ENCODE measurements around the gene LAMB3. TPM values are rescaled to one million over a fixed set of nuclear protein-coding genes. Genes with fewer than 3 reads are reported as not detected.

Gene LAMB3
- total RNA-seq, 1 experiment from 2014 or later, result 0.28 TPM

DNA sequence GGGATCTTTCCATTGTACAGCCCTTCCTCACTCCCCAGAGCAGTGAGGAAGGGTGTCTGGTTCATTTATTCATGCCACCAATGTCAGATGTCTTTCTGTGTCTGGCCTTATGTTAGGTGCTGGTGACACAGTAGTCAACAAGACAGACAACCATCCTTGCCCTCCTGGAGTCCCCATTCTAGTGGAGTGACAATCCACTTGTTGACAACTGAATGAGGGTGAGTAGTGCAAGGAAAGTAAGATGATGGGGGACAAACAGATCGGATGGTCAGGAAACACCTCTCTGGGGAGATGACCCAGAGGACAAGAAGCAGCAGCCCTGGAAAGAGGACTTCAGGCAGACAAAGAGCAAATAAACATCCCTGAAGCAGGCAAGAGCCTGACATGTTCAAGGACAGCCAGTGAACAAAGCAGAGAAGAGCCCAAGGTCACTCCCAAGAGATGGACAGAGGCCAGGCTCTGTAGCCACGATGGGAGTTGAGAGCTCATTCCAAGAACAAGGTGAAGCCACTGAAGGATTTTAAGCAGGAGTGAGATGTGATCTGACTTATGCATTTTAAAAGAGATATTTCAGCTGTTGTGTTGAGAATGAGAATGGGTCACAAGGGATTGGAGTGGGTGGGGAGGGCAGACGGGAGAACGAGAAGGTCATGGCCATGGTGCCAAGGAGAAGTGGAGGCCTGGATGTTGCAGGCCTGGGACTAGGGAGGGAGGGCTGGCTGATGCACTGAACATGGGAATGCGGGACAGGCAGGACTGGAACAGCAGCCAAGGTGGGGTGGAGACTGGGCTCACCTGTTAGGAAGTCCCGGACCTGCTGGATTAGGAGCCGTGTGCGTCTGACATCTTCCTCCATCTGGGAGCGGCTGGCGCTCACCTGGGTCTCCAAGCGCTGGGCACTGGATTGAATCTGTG is 30.2 kb downstream of the LAMB3 start:
- Histone ChIP-seq H3K27ac (ENCODE audit: insufficient read length, low read depth, low read length) (no peak overlapping the region), H3K18ac (ENCODE audit: insufficient read length, low read depth, low read length) (no peak overlapping the region), H3K56ac (ENCODE audit: insufficient read length, low read depth, low read length) (no peak overlapping the region), H3K14ac (ENCODE audit: insufficient read depth, low read length) (no peak overlapping the region), H3K9me3 (ENCODE audit: control insufficient read depth, low read depth, low read length) (no peaks in the 10 kb centered on the region), H3K4me2 (ENCODE audit: insufficient read depth, insufficient read length, low read length) (no peak overlapping the region), H3K79me2 (ENCODE audit: insufficient read depth, low read length) (no peaks in the 10 kb centered on the region), H2BK12ac (ENCODE audit: insufficient read length, low read depth, low read length) (no peak overlapping the region), H4K5ac (ENCODE audit: insufficient read length, low read depth, low read length) (no peak overlapping the region), H2BK15ac (ENCODE audit: low read depth, low read length) (no peak overlapping the region), H4K8ac (replicated peaks; ENCODE audit: insufficient read length, low read depth, low read length) (no peak overlapping the region), H2AK5ac (ENCODE audit: insufficient read length, low read length) (no peak overlapping the region), H3K23ac (ENCODE audit: insufficient read length, low read depth, low read length) (no peak overlapping the region), H3T11ph (ENCODE audit: low read length) (no peak overlapping the region), H3K79me1 (ENCODE audit: insufficient read depth, low read depth, low read length, poor library complexity, severe bottlenecking) (no peaks in the 10 kb centered on the region), H2BK20ac (ENCODE audit: low read depth, low read length, poor library complexity, severe bottlenecking) (no peak overlapping the region), H3K27me3 (ENCODE audit: insufficient read depth, low read length) (no peaks in the 10 kb centered on the region), H2BK5ac (ENCODE audit: insufficient read length, low read length) (no peak overlapping the region), H4K91ac (ENCODE audit: insufficient read length, low read depth, low read length) (no peak overlapping the region), H4K20me1 (ENCODE audit: control insufficient read depth, insufficient read depth, insufficient read length) (no peaks in the 10 kb centered on the region), H3K9ac (ENCODE audit: extremely low read depth, insufficient read length, low read length) (no peak overlapping the region), H2AFZ (ENCODE audit: low read length) (no peak overlapping the region), H2BK120ac (ENCODE audit: low read depth, low read length, poor library complexity, severe bottlenecking) (no peak overlapping the region), H3K4me1 (ENCODE audit: insufficient read depth, low read length) (no peaks in the 10 kb centered on the region; the same call in 1 of the 2 replicates), H3K23me2 (ENCODE audit: insufficient read length, low read depth, low read length, poor library complexity, severe bottlenecking) (no peaks in the 10 kb centered on the region), H3K4ac (ENCODE audit: low read depth, low read length) (no peak overlapping the region)
- H3K4me1 Mint-ChIP-seq, result peaks cover 10 to 13% of the 10 kb centered on the region in 2 experiments
- H3K9me3 Mint-ChIP-seq, result no peaks in the 10 kb centered on the region
- WGBS (ENCODE audit: extremely low coverage, insufficient read length, low lambda C conversion rate), result no CpG with 5 or more reads among the region's 11 CpGs
- no peak for DNase-seq
- no peak overlapping the region; a peak in 1 of 7 replicates for H3K27ac Mint-ChIP-seq
- H3K4me3 Mint-ChIP-seq, result no peak overlapping the region
- H3K27me3 Mint-ChIP-seq (ENCODE audit: low read depth), result peaks cover 9% of the 10 kb centered on the region
- no peaks in the 10 kb centered on the region; a peak in 1 of 7 replicates for H3K36me3 Mint-ChIP-seq (ENCODE audit: insufficient read depth in 1 of 3, low read depth in 3 of 3)
- TF ChIP-seq, protein P1, sequence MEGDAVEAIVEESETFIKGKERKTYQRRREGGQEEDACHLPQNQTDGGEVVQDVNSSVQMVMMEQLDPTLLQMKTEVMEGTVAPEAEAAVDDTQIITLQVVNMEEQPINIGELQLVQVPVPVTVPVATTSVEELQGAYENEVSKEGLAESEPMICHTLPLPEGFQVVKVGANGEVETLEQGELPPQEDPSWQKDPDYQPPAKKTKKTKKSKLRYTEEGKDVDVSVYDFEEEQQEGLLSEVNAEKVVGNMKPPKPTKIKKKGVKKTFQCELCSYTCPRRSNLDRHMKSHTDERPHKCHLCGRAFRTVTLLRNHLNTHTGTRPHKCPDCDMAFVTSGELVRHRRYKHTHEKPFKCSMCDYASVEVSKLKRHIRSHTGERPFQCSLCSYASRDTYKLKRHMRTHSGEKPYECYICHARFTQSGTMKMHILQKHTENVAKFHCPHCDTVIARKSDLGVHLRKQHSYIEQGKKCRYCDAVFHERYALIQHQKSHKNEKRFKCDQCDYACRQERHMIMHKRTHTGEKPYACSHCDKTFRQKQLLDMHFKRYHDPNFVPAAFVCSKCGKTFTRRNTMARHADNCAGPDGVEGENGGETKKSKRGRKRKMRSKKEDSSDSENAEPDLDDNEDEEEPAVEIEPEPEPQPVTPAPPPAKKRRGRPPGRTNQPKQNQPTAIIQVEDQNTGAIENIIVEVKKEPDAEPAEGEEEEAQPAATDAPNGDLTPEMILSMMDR (conservative IDR thresholded peaks at IDR 0.05), result no peak
